Prostate gland (tissue), 2 donors: ENCODE results near the gene ITPKB. TPM values are rescaled to one million over a fixed set of nuclear protein-coding genes. Genes with fewer than 3 reads are reported as not detected.

Source experiments
- DNase-seq: peaks from one replicate; pipeline ENCODE4 v3.0.0-alpha.2; 2019; ENCODE audit warnings: low spot score
- H3K27ac ChIP-seq, 2 donors: fragments of 200-600 bp; sonication (generic); 2 replicates each; pipeline ENCODE4 v1.5.1; 2017 to 2019
- H3K27me3 ChIP-seq: fragments of 200-600 bp; sonication (generic); replicated peaks from 2 replicates; pipeline ENCODE4 v1.5.1; 2019; ENCODE audit not compliant: insufficient read depth
- H3K36me3 ChIP-seq, 2 donors: fragments of 200-600 bp; sonication (generic); 1 replicate in 1 of 2; 2 replicates in 1 of 2; pipeline versions ENCODE4 v1.5.1 to v1.8.1; 2017 to 2019
- H3K4me1 ChIP-seq: fragments of 200-600 bp; sonication (generic); replicated peaks from 2 replicates; pipeline ENCODE4 v1.5.1; 2019
- H3K4me3 ChIP-seq, 2 donors: fragments of 200-600 bp; sonication (generic); 2 replicates each; pipeline ENCODE4 v1.5.1; 2017 to 2019
- H3K9me3 ChIP-seq: fragments of 200-600 bp; sonication (generic); 2 replicates; pipeline ENCODE4 v1.5.1; 2017
- POLR2A ChIP-seq: fragments of 450-650 bp; IDR thresholded peaks from one replicate; pipeline ENCODE4 v1.6.1; 2016; ENCODE audit warnings: antibody characterized with exemption, mild to moderate bottlenecking
- POLR2AphosphoS5 ChIP-seq: sonication (generic); formaldehyde crosslinking; IDR thresholded peaks from one replicate; pipeline ENCODE4 v1.6.1; 2017; ENCODE audit warnings: antibody characterized with exemption
- WGBS: methylation state at CpG from one replicate; pipeline ENCODE4 v1.1.5; 2018; 5-methylcytosine and 5-hydroxymethylcytosine counted together
- intact Hi-C: fragments of 100-400 bp; cut with DNase I; formaldehyde crosslinking; loops from one replicate; pipeline ENCODE4 v1.14.2; 2022
- total RNA-seq, 2 donors: library from RNA; depleted of rRNA; stranded (reverse); fragments of >200 nt; gene quantifications; one replicate each; pipeline ENCODE4 v1.1.0, GENCODE V29; 2016
- TF ChIP-seq, protein P1 (sequence below), 4 experiments: fragments of 200-600 bp in 2 of 4; fragments of 450-650 bp in 2 of 4; sonication (generic) in 2 of 4; IDR thresholded peaks; 1 replicate in 3 of 4; 2 replicates in 1 of 4; pipeline ENCODE4 v1.5.1; 2016 to 2019; ENCODE audit warnings: antibody characterized with exemption in 4 of 4, mild to moderate bottlenecking in 2 of 4, moderate library complexity in 2 of 4

Gene ITPKB
- total RNA-seq, 2 donors from 2014 or later: 47.5 to 49.2 TPM

DNA sequence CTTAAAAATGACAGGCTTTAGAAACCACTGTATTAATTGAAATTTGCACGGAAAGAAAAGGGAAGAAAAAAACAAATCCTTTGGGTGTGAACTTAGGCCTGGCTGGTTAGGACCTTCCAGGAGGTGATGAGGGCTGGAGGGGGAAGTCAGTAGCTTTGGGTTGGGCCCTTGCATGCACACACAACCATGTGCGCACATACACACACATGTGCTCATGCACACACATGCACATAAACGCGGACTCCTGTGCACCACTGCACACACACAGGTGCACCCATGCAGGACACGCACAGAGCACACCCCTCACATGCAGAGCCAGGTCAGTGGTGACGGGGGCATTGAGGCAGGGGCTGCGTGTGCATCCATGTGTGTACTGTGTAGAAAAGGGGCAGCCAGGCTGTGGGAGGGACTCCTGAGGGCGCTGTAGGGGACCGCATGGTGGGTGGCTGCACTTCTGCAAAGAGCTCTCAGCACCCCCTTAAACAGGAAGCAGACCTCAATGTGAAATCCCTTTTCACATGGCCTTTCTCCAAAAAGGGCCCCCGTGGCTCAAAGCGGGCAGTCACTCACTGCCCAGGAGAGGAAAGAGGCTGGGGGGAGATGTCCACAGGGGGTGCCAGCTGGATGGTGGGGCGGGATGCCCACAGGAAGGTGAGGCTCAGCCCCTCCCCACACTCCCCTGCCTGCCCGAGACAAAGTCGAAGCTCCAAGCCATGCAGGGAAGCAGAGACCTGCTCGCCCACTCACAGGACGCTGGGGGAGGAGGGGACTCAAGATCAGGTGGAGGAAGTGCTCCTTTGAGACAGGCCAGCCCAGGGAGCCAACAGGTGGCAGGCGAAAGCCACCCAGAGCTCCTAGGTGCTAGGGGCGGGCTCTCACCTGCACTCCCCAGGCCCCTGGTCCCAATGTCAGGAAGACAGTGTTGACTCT, 95.2 kb downstream of the ITPKB start:
- WGBS: 72% methylated on average over 17 of the region's 18 CpGs
- TF ChIP-seq POLR2A (no peak), POLR2AphosphoS5 (no peak)
- TF ChIP-seq, protein P1, sequence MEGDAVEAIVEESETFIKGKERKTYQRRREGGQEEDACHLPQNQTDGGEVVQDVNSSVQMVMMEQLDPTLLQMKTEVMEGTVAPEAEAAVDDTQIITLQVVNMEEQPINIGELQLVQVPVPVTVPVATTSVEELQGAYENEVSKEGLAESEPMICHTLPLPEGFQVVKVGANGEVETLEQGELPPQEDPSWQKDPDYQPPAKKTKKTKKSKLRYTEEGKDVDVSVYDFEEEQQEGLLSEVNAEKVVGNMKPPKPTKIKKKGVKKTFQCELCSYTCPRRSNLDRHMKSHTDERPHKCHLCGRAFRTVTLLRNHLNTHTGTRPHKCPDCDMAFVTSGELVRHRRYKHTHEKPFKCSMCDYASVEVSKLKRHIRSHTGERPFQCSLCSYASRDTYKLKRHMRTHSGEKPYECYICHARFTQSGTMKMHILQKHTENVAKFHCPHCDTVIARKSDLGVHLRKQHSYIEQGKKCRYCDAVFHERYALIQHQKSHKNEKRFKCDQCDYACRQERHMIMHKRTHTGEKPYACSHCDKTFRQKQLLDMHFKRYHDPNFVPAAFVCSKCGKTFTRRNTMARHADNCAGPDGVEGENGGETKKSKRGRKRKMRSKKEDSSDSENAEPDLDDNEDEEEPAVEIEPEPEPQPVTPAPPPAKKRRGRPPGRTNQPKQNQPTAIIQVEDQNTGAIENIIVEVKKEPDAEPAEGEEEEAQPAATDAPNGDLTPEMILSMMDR (IDR thresholded peaks at IDR 0.05): no peak
- no peak overlapping the region for H3K27ac ChIP-seq
- H3K4me3 ChIP-seq: no peak overlapping the region
- no peaks in the 10 kb centered on the region for H3K27me3 ChIP-seq
- no peaks in the 10 kb centered on the region for H3K9me3 ChIP-seq
- H3K4me1 ChIP-seq: peaks cover 16% of the 10 kb centered on the region
- intact Hi-C loops: no loop called here
- peaks cover 5 to 15% of the 10 kb centered on the region in 2 donors for H3K36me3 ChIP-seq
- DNase-seq: no peak

DNA sequence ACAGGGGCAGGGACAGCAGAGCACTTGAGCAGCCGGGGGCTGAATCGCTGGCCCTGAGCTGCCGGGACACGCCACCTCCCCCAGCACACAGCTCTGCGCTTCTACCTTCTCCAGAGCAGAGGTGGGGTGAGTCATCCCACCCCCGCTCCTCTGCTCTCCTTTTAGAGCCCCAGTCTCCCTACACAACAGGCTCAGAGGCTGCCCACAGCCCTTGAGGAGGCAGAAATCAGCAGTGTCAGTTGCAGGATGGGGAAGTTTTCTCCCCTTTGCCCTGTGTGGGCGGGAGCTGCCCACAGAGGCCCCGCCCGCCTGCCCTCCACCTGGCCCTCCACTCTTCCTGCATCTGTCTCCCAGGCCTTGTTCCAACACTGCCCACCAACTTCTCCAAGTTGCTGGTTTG, 95.9 kb downstream of the ITPKB start:
- Histone ChIP-seq H3K36me3 (peaks cover 5 to 15% of the 10 kb centered on the region in 2 donors), H3K4me3 (no peak overlapping the region), H3K27ac (no peak overlapping the region), H3K9me3 (no peaks in the 10 kb centered on the region), H3K27me3 (no peaks in the 10 kb centered on the region), H3K4me1 (peaks cover 19% of the 10 kb centered on the region)
- TF ChIP-seq, protein P1 (IDR thresholded peaks at IDR 0.05): no peak
- TF ChIP-seq POLR2AphosphoS5 (no peak), POLR2A (no peak)
- 66% methylated on average over 9 of the region's 9 CpGs for WGBS
- intact Hi-C loops: no loop called here
- DNase-seq: no peak

DNA sequence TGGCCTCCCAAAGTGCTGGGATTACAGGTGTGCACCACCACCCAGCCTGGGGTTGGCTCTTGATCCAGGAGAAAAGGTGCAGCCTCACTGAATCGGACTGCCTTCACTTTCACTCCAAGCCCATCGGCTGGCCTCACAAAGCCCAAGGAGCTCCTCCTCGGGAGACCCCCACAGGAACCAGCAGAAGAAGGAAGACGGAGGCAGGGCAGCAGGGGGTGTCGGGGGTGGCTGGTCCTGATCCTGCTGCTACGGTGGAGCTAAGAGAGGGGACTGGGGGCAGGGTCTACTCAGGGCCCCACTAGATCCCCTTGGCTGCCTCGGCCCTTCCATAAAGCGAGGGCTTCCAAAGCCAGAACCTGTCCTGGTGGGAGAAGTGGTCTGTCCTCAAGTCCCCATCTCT, 96.7 kb downstream of the ITPKB start:
- 97% methylated on average over 8 of the region's 8 CpGs for WGBS
- no peaks in the 10 kb centered on the region for H3K9me3 ChIP-seq
- no peak for TF ChIP-seq POLR2AphosphoS5
- TF ChIP-seq POLR2A: no peak
- TF ChIP-seq, protein P1 (IDR thresholded peaks at IDR 0.05): no peak
- intact Hi-C loops: no loop called here
- no peak for DNase-seq
- H3K4me3 ChIP-seq: no peak overlapping the region
- H3K27me3 ChIP-seq: no peaks in the 10 kb centered on the region
- H3K27ac ChIP-seq: no peak overlapping the region
- H3K4me1 ChIP-seq: peaks cover 23% of the 10 kb centered on the region
- H3K36me3 ChIP-seq: peaks cover 5 to 9% of the 10 kb centered on the region in 2 donors

DNA sequence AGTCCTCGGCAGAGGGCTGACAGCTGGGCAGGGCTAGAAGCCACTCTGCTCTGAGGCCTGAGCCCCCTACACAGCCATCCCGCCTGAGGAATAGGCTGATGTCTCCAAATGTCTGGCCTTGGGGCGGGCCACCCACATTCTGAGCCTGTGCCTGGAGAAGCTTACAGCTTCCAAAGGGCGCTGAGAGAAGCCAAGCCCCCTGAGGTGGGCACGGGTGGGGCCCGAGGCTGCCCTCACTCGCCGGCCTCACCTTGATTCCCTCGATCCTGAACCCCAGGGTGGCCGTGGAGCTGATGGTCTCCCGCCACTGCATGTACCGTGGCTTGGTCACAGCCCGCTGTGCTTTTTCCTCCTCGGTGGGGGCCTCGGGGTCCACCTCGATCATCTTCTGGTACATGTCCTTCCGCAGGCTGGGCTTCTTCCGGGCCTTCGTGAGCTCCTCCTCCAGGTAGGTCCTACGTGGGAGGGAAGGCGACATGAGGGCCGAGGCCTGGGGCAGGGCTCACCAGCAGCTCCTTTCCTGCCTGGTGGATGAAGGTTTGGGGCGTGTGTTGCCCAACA, 97.3 kb downstream of the ITPKB start:
- Histone ChIP-seq H3K27me3 (no peaks in the 10 kb centered on the region), H3K36me3 (peaks cover 2 to 5% of the 10 kb centered on the region in 2 donors), H3K27ac (no peak overlapping the region), H3K9me3 (no peaks in the 10 kb centered on the region), H3K4me1 (peaks cover 23% of the 10 kb centered on the region), H3K4me3 (no peak overlapping the region)
- no peak for DNase-seq
- WGBS: 92% methylated on average over 23 of the region's 23 CpGs
- intact Hi-C loops: no loop called here
- TF ChIP-seq POLR2AphosphoS5 (no peak), POLR2A (no peak)
- TF ChIP-seq, protein P1 (IDR thresholded peaks at IDR 0.05): no peak
